Neural progenitor cell (in vitro differentiated cells): ENCODE measurements around the gene MYL12B.

Experiments used
- CTCF ChIP-seq: fragments of 200-600 bp; sonication (generic); IDR thresholded peaks from 2 replicates; pipeline ENCODE4 v1.5.1; 2017; ENCODE audit warnings: antibody characterized with exemption, mild to moderate bottlenecking
- EZH2 ChIP-seq: fragments of 200-600 bp; sonication (generic); IDR thresholded peaks from 2 replicates; pipeline ENCODE4 v1.6.1; 2017; ENCODE audit warnings: antibody characterized with exemption, mild to moderate bottlenecking, moderate library complexity

DNA sequence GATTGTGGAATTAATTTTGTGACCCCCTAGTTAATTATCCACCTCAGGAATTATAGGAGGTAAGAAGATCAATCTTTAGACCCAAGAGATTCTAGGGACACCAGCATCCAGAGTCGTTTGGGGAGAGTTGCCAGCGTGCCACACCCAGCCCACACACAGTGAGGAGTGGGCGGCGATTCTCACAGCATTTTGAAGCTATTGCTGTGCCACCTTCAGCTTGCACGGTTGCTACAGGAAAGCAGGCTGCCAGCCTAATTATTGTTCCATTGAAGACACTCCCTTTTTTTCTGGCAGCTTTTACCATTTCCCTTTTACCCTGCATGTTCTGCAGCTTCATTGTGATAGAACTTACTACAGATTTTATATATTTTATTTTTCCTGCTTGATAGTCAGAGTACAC lies 27.5 kb upstream of the MYL12B start:
- no peak for TF ChIP-seq CTCF
- no peak for TF ChIP-seq EZH2
